GM18861 (cell line): ENCODE results near the gene CENPP.

Experiments used
- ATAC-seq: cut with Tn5 transposase; IDR thresholded peaks from one replicate; pipeline ENCODE4 v1.9.1; 2021; ENCODE audit not compliant: unreplicated experiment

CENPP gene

DNA sequence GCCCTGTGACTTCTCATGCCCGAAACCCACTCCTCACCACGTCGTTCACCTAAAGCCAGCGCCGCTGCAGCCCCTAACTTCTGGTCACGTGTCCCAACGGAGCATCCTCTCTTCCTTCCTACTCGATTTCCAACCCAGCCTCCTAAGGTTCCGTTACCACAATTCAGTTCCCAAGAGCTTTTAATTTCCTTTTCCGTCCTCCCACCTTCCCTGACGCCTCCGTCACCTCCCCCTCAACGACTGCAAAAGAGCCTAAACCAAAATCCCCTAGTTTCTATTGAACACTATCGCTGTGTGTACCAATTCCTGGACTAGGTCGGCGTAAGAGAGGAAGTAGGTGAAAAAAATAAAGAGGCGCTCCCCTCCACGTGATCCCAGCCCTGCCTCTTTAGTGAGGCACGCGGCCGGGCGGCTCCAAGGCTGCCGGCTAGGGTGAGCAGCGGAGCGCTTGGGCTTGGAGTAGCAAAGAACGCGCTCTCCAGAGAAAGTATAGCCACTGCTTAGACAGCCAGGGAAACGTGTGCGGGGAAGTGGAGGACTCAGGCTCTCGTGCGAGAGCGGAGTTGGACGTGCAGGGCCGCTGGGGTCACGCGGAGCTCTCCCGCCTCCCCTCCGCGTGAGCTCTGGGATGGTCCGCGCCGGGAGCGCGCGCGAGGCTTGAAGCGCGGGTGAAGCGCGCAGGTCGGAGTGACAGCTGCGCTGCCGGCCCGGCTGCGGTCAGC is at the start of gene CENPP, which contains the start of gene NOL8:
Gene CENPP, plus strand, starts transcription at position 685 of the 722 bp plus-strand sequence.
Gene NOL8, minus strand, starts transcription at position 82 of the 722 bp plus-strand sequence. CDS start 1,189 bp downstream, outside the sequence.
- peak; percentile 77 for ATAC-seq

DNA sequence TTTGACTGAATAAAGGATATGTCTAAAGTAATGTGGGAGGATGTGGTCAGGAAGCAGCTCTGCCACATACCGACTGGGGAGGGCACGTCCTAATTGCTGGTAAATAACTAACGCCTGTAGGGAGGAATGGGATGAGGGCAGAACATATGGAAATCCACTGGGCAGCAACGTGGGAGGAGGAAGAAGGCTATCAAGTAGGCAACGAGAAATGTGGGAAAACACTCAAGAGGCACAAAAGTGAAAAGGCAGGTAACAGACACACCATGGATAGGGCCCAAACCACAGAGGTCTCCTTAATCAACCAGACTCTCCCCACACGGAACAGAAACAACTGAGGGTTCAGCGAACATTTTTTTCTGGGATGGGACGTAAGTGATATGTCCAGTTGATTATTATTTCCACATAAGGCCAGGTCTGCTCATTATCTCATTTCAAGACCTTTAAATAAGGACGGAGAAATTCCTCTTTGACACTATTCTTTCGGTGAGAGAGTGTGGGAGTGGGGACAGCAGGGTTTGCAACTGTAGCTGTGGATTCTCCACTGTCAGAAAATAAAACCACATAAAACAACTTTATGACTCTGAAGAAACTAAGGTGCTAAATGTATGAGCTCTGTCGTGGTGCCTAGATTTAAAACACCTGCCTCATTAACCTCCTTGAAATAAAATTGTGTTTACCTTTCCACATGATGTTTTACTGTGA is 49.3 kb upstream of the CENPP start:
- ATAC-seq: no peak

DNA sequence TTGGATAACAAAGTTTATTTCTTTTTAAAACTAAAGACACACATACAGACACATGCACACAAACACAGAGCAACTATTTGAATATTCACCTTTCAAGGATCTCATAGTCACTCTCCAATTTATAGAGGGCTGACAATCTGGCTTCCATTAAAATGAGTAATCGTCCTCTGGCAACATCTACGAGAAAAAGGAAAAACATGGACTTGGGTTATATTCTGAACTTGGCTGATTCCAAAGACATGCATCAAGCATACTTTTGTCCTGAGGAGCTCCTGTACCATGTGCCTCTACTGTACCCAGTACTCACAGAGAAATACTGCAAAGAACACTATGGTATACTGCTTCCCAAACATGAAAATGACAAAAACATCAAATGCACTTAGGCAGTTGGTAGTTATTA is 47.6 kb upstream of the CENPP start:
- ATAC-seq: no peak

GRCh38 chr9:92279302-92279701 is 46.5 kb upstream of the CENPP start:
- ATAC-seq: no peak

- no peak for ATAC-seq
These were observed 35.9 kb upstream of the CENPP start for GRCh38 chr9:92289708-92290390.

DNA sequence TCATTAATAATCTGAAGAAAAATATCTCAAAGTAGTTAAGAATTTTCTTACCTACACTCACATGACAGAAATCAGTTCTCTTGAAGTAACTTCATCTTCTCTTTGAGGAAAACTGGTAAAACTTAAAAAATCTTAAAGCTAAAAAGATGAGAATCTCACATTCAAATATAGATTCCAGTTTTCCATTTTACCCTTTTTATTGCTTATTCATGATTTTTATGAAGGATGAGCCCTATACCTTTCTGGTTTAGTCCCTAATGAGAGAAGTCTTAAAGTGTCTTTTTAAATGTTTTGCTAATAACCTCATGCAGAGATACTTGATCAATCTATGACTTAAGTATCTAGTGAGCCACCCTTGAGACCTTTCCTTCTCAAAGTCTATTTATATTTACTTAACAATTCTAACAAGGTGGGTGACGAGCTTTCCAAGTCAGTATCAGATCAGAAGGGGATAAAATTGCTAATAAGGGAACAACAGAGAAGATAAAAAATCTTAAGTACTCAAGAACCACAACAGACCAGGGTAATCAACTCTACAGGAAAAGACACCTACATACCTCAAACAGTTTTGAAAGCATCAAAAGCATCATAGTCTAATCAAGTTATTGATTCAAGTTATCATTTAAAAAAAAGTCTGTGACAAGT is 34.8 kb upstream of the CENPP start:
- no peak for ATAC-seq

DNA sequence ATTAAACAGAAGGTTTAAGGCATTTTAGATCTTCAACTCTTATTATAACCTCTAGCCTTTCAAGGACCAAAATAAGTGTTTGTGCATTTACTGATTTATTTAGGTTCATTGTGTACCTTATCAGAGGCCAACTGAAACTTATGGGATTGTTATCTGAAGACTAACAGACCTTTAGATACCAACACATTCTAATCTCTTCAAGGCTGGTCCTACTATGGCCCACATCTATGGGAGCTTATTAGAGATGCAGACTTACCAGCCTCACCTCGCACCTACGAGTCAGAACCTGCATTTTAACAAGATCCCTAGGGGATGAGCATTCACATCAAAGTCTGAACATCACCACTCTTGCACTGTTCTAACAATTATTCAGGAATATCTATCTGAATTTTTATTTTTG is 34.2 kb upstream of the CENPP start:
- ATAC-seq: no peak

- no peak for ATAC-seq
These were observed 33.2 kb upstream of the CENPP start for GRCh38 chr9:92292338-92293074.

DNA sequence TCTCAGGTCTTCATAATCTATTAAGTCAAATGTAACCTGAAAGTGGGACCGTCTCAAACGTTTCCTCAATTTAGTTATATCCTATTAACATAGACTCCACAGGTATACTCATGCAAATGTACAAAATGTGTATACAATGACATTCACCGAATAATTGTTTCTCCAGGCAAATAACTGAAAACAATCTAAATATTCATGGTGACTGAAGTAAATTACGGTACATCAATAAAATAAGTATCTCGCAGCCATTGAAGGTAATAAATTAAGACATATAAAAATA is 32.7 kb upstream of the CENPP start:
- no peak for ATAC-seq

DNA sequence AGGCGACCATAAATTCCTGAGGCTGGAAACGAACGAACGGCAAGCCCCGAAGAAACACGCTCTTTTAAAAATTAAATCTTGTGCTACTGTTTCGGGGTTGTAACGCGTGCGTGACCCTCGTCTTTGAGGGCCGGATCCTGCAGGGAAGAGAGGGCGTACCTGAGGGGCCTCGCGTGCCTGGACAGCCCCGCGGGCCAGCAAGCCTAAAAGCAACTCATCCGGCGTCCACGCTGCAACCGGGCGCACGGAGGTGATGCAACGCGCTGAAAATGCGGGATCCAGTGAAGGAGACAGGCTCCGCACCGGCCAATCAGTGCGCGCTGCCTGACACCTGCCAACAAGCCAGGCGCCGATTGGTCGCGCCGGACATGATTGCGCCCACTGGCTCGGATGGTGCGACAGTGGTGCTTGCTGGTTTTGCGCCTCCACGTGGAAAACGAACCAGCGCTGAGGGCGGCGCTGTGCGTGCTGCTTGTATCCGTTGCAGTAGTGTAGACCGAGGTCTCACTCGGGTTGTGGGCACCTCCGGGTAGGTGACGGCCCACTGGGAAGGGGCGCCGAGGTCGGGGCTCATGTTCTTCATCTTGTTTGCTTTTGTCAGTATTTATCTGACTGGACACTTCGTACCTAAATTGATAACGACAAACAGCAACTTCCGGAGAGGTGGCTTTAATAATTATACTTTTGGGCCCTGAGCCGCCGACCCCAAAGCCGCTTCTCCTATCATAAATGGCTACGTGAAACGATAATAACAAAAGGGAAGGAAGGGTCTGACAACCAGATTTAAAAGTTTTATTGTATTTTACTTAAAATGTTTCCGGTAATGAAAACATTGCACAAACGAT is 32.1 kb upstream of the CENPP start, which contains the start of gene IARS1:
Gene IARS1, minus strand, starts transcription at position 246 of the 845 bp plus-strand sequence. CDS start 4,278 bp downstream, outside the sequence.
- peak; percentile 94 for ATAC-seq

DNA sequence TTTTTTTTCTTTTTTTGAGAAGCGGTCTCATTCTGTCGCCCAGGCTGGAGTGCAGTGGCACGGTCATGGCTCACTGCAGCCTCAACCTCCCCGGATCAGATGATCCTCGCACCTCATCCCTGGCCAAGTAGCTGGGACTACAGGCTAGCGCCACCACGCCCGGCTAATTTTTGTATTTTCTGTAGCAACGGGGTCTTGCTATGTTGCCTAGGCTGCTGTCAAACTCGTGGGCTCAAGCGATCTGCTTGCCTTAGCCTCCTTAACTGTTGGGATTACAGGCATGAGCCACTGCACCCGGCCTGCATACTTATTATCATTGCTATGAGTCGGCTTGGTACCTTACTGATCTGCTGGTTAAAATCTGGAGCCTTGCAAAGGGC is 31.5 kb upstream of the CENPP start:
- ATAC-seq: no peak

- no peak for ATAC-seq
These were observed 30.4 kb upstream of the CENPP start for GRCh38 chr9:92295240-92295790.

- ATAC-seq: no peak
These were observed 29.9 kb upstream of the CENPP start for GRCh38 chr9:92295827-92296258.

DNA sequence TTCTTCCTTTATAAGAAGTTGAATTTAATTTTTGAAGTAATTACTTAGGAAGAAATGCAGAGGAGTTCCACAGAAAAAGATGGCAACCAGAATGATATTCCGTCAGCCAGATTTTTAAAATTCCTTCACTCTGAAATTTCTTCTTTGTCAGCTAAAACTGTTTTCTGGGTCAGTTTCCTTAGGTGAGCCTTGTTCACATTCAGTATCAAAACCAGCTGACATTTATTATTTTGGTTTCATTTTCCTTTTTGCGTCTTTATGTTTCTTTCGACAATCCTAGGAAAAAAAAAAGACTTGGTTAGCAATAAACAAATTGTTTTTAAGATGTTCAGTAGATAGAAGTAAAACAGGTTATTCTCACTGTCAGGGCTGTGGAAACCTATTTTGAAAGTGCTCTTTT is 28.1 kb upstream of the CENPP start:
- ATAC-seq: no peak

GRCh38 chr9:92298036-92298435 is 27.7 kb upstream of the CENPP start:
- no peak for ATAC-seq

- no peak for ATAC-seq
These were observed 26.6 kb upstream of the CENPP start for GRCh38 chr9:92299116-92299515.

GRCh38 chr9:92300936-92301335 is 24.8 kb upstream of the CENPP start:
- no peak for ATAC-seq

- ATAC-seq: peak; percentile 60
These were observed 16.9 kb upstream of the CENPP start for GRCh38 chr9:92308893-92309292.

DNA sequence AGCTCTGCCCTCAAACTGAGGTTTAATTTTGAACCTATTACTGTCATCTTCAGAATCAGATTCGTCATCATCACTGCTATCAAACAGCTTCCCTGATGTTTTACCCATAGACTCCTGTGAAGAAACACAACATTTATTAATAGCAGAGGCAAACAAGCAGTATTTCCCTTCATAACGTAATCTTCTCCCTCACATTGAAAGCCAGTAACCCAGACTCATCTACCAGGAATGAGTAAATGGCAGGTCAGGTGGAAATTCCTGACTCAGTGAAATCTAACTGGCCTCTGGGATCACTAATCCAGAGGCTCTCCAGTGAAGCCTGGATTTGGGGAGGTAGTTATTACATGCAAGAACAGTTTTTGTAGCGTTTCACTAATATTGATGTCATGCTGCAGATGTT is 15.2 kb upstream of the CENPP start:
- ATAC-seq: no peak
